Uterus (tissue), 2 donors: Measurements from ENCODE around the gene NEMP1.

Experiments used
- POLR2A ChIP-seq, 2 donors: fragments of 450-650 bp; IDR thresholded peaks; one replicate each; pipeline ENCODE4 v1.6.1; 2016; ENCODE audit warnings: antibody characterized with exemption in 2 of 2, mild to moderate bottlenecking in 1 of 2, moderate library complexity in 1 of 2
- TF ChIP-seq, protein P1 (sequence below), 4 experiments: fragments of 200-600 bp in 2 of 4; fragments of 450-650 bp in 2 of 4; sonication (generic) in 2 of 4; IDR thresholded peaks; one replicate each; pipeline ENCODE4 v1.5.1; 2016 to 2019; ENCODE audit warnings: antibody characterized with exemption in 4 of 4, mild to moderate bottlenecking in 2 of 4, moderate library complexity in 1 of 4

DNA sequence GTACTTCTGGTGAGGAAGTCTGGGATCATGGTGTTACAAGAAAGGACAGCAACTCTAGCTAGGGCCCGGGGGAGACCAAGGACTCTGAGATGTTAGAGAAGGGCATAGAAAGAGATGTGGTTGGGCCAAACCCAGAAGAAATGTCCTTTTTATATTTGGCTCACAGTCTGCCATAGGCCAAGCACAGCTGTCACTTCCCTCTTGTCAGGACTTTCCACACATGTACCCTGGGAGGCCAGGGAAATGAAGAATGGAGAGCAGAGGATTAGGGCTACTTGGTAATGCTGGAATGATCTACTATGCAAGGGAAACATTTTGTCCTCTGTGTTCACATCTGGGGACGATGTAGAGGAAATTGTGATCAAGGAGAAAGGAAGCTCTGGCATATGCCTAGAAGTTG, 37.8 kb downstream of the NEMP1 start:
- TF ChIP-seq POLR2A (IDR thresholded peaks at IDR 0.05): no peak
- TF ChIP-seq, protein P1, sequence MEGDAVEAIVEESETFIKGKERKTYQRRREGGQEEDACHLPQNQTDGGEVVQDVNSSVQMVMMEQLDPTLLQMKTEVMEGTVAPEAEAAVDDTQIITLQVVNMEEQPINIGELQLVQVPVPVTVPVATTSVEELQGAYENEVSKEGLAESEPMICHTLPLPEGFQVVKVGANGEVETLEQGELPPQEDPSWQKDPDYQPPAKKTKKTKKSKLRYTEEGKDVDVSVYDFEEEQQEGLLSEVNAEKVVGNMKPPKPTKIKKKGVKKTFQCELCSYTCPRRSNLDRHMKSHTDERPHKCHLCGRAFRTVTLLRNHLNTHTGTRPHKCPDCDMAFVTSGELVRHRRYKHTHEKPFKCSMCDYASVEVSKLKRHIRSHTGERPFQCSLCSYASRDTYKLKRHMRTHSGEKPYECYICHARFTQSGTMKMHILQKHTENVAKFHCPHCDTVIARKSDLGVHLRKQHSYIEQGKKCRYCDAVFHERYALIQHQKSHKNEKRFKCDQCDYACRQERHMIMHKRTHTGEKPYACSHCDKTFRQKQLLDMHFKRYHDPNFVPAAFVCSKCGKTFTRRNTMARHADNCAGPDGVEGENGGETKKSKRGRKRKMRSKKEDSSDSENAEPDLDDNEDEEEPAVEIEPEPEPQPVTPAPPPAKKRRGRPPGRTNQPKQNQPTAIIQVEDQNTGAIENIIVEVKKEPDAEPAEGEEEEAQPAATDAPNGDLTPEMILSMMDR (IDR thresholded peaks at IDR 0.05): no peak
